Endothelial cell of umbilical vein (primary cell): ENCODE data around the gene STX11. TPM values are rescaled to one million over a fixed set of nuclear protein-coding genes. Genes with fewer than 3 reads are reported as not detected.

Source experiments
- BruUV-seq: library from RNA; stranded (reverse); fragments of 400-500 nt; replicated peaks from 2 replicates; lab custom pipeline; 2021; lab: Mats Ljungman, UMichigan
- CTCF ChIA-PET: fragments of 300-600, 350-600 bp; sonication (Branson Sonifier 250); formaldehyde crosslinking; loops from one replicate; lab custom pipeline; 2021; ENCODE audit warnings: antibody characterized with exemption, inconsistent platforms; lab: Charles Lee
- POLR2A ChIA-PET: fragments of 300-600, 350-600 bp; sonication (Branson Sonifier 250); formaldehyde crosslinking; loops from one replicate; lab custom pipeline; 2021; ENCODE audit warnings: antibody characterized with exemption, inconsistent platforms; lab: Charles Lee
- DNase-seq: peaks from one replicate; pipeline ENCODE4 v3.0.0-alpha.2; 2011; ENCODE audit warnings: low read depth, low spot score
- FAIRE-seq: peaks from 2 replicates; lab custom pipeline; 2011; peaks lifted over from hg19 to GRCh38; lab: Jason Lieb, UNC
- H2AFZ ChIP-seq: 2 replicates; pipeline ENCODE4 v1.6.0; 2012; ENCODE audit warnings: low read depth, low read length, control low read depth, inconsistent platforms
- H3K27ac ChIP-seq: 2 replicates; pipeline ENCODE4 v1.5.1; 2011; ENCODE audit warnings: low read depth, mild to moderate bottlenecking, control low read depth, low read length, moderate library complexity; ENCODE audit not compliant: insufficient read depth
- H3K27me3 ChIP-seq, 2 experiments: 2 replicates each; pipeline versions ENCODE4 v1.6.0 to v1.6.1; 2011; ENCODE audit warnings: low read length in 2 of 2, mixed read lengths in 1 of 2; ENCODE audit not compliant: control insufficient read depth in 2 of 2, insufficient read depth in 2 of 2
- H3K36me3 ChIP-seq, 2 experiments: 2 replicates in 1 of 2; 3 replicates in 1 of 2; pipeline ENCODE4 v1.5.1; 2011; ENCODE audit warnings: low read length in 2 of 2, mild to moderate bottlenecking in 1 of 2, moderate library complexity in 1 of 2; ENCODE audit not compliant: control insufficient read depth in 2 of 2, insufficient read depth in 2 of 2; ENCODE audit errors: extremely low read depth in 1 of 2
- H3K4me1 ChIP-seq: 3 replicates; pipeline ENCODE4 v1.5.1; 2011; ENCODE audit warnings: mild to moderate bottlenecking, low read length; ENCODE audit not compliant: control insufficient read depth, insufficient read depth; ENCODE audit errors: extremely low read depth
- H3K4me2 ChIP-seq: 2 replicates; pipeline ENCODE4 v1.6.1; 2011; ENCODE audit warnings: low read length, control low read depth, mixed read lengths; ENCODE audit not compliant: insufficient read depth
- H3K4me3 ChIP-seq, 3 experiments: fragments of 200-600 bp in 1 of 3; sonication (generic), shearing (Covaris generic) in 1 of 3; replicated peaks in 1 of 3; 2 replicates each; pipeline ENCODE4 v1.5.1; 2011 to 2016; ENCODE audit warnings: control low read depth in 3 of 3, low read length in 3 of 3, mild to moderate bottlenecking in 2 of 3, inconsistent platforms in 1 of 3, low read depth in 1 of 3, moderate library complexity in 1 of 3; ENCODE audit not compliant: insufficient read depth in 1 of 3
- H3K79me2 ChIP-seq: 2 replicates; pipeline ENCODE4 v1.6.0; 2012; ENCODE audit warnings: low read length, inconsistent platforms; ENCODE audit not compliant: control insufficient read depth, insufficient read depth
- H3K9ac ChIP-seq: replicated peaks from 2 replicates; pipeline ENCODE3; 2011; ENCODE audit warnings: low read length, control low read depth; ENCODE audit not compliant: insufficient read depth; ENCODE audit errors: extremely low read depth
- H3K9me1 ChIP-seq: replicated peaks from 3 replicates; pipeline ENCODE4 v1.6.0; 2011; ENCODE audit warnings: mild to moderate bottlenecking, low read length; ENCODE audit not compliant: control insufficient read depth, insufficient read depth; ENCODE audit errors: extremely low read depth
- H3K9me3 ChIP-seq: replicated peaks from 2 replicates; pipeline ENCODE4 v1.5.1; 2012; ENCODE audit warnings: low read length, inconsistent platforms; ENCODE audit not compliant: control insufficient read depth, insufficient read depth
- H4K20me1 ChIP-seq: replicated peaks from 2 replicates; pipeline ENCODE3; 2011; ENCODE audit warnings: mild to moderate bottlenecking, low read length; ENCODE audit not compliant: control insufficient read depth, insufficient read depth; ENCODE audit errors: extremely low read depth
- CTCF ChIP-seq, 2 donors: IDR thresholded peaks; 1 replicate in 1 of 2; 2 replicates in 1 of 2; pipeline ENCODE4 v1.5.1; 2011; ENCODE audit warnings: low read length in 2 of 2, mild to moderate bottlenecking in 2 of 2, moderate library complexity in 2 of 2, control low read depth in 1 of 2, inconsistent platforms in 1 of 2, low read depth in 1 of 2; ENCODE audit not compliant: insufficient read depth in 1 of 2; ENCODE audit errors: extremely low read depth in 1 of 2
- EZH2 ChIP-seq: IDR thresholded peaks from 2 replicates; pipeline ENCODE4 v1.6.1; 2012; ENCODE audit warnings: borderline replicate concordance, low read depth, mild to moderate bottlenecking, moderate library complexity, low read length, inconsistent platforms; ENCODE audit not compliant: severe bottlenecking
- FOS ChIP-seq: IDR thresholded peaks from 2 replicates; pipeline ENCODE4 v1.6.1; 2011; ENCODE audit warnings: mild to moderate bottlenecking, low read length, moderate library complexity, borderline replicate concordance; ENCODE audit not compliant: insufficient read depth
- GATA2 ChIP-seq: IDR thresholded peaks from 2 replicates; pipeline ENCODE4 v1.7.0; 2011; ENCODE audit warnings: low read depth, mild to moderate bottlenecking, moderate library complexity, mixed read lengths, low read length; ENCODE audit not compliant: insufficient read length, insufficient read depth
- JUN ChIP-seq: IDR thresholded peaks from 2 replicates; pipeline ENCODE4 v1.6.1; 2011; ENCODE audit warnings: borderline replicate concordance, low read depth; ENCODE audit not compliant: insufficient read length, insufficient read depth
- MAX ChIP-seq: IDR thresholded peaks from 2 replicates; pipeline ENCODE4 v1.6.1; 2011; ENCODE audit not compliant: insufficient read depth, insufficient read length
- MYC ChIP-seq: IDR thresholded peaks from one replicate; pipeline ENCODE4 v1.6.1; 2011; ENCODE audit warnings: mild to moderate bottlenecking, low read depth, low read length
- POLR2A ChIP-seq: IDR thresholded peaks from 2 replicates; pipeline ENCODE4 v1.6.1; 2012; ENCODE audit warnings: low read depth, mild to moderate bottlenecking, control low read depth, low read length
- POLR2AphosphoS5 ChIP-seq: IDR thresholded peaks from 2 replicates; pipeline ENCODE4 v1.6.1; 2012; ENCODE audit warnings: low read depth, mild to moderate bottlenecking, control low read depth, low read length, moderate library complexity; ENCODE audit not compliant: insufficient read depth
- dilution Hi-C: fragments of 300-500 bp; cut with MboI; formaldehyde crosslinking; loops from one replicate; pipeline ENCODE4 v1.15.0; 2019; ENCODE audit warnings: low sequenced_read_pairs; ENCODE audit not compliant: extremely low pct_ligation_motif_present
- intact Hi-C: fragments of 100-400 bp; cut with micrococcal nuclease; formaldehyde crosslinking; loops from one replicate; pipeline ENCODE4 v1.10.0; 2022
- polyA plus RNA-seq, 4 experiments: library from polyadenylated mRNA; depleted of rRNA in 3 of 4; stranded (reverse) in 3 of 4; unstranded in 1 of 4; fragments of >200 nt; gene quantifications; 2 replicates each; pipeline versions ENCODE4 v1.2.1 to v1.2.3, GENCODE V29; 2011 to 2012; ENCODE audit warnings: missing spikeins in 1 of 4
- total RNA-seq: library from RNA; stranded (reverse); gene quantifications from 2 replicates; pipeline ENCODE4 v1.2.3, GENCODE V29; 2021

Gene STX11
- total and polyA plus RNA-seq, 2 donors (not counting 3 experiments of a cell fraction or from before 2014, with no cell fraction given), result 4.7 to 8.9 TPM

DNA sequence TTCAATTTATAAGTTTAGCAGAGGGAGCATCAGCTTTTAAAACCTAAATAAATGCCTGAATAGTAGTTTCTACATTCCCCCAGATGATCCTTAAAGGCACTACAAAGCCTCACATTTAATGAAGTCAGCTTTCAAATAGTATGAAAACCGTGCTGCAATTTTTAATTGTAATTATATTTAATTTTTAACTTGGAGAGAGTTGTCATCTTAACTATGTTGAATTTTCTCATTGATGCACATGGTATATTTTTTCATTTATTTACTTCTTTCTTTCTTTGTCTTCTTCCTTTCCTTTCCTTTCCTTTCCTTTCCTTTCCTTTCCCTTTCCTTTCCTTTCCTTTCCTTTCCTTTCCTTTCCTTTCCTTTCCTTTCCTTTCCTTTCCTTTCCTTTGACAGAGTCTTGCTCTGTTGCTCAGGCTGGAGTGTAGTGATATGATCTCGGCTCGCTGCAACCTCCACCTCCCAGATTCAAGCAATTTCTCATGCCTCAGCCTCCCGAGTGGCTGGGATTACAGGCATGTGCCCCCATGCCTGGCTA lies 47.2 kb upstream of the STX11 start:
- Histone ChIP-seq H3K4me2 (no peak overlapping the region), H3K9me1 (no peaks in the 10 kb centered on the region), H2AFZ (no peak overlapping the region), H3K9ac (no peak overlapping the region), H3K27me3 (peaks cover 0 to 10% of the 10 kb centered on the region in 2 experiments), H4K20me1 (no peaks in the 10 kb centered on the region), H3K9me3 (no peaks in the 10 kb centered on the region), H3K27ac (no peak overlapping the region), H3K79me2 (no peaks in the 10 kb centered on the region), H3K4me3 (no peak overlapping the region), H3K36me3 (no peaks in the 10 kb centered on the region), H3K4me1 (no peaks in the 10 kb centered on the region)
- no peak for FAIRE-seq
- no peak for DNase-seq
- dilution Hi-C loops, result no loop called here
- TF ChIP-seq EZH2 (no peak), POLR2AphosphoS5 (no peak), CTCF (IDR thresholded peaks at IDR 0.05; ENCODE audit: extremely low read depth in 1 of 2, insufficient read depth in 1 of 2, low read depth in 1 of 2, low read length in 2 of 2) (no peak)
- CTCF ChIA-PET, result interaction anchor here (1.0 to 2.2 kb wide), 3 partner anchors 116 to 1628 kb away, joined by 4 to 11 read pairs (median 4); no protein-coding TSS in a partner anchor
- intact Hi-C loops, result no loop called here
- BruUV-seq, result no TSS peak
- POLR2A ChIA-PET, result no interaction called here

DNA sequence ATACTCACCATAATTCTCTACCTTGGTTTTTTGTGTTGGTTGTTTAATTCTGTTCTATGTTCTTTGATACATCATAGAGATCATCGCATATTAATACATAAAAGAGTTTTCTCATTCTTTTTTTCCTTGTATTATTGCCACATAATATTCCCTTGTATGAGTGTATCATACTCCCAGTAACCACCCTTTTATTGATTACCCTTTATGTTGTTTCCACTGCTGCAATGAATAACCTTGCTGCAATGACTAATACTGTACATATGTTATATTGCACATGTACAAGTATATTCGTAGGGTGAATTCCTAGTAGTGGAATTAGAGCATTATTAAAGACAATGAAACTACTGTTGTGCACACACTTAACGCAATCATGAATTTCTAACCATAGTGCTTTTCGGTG lies 45.8 kb upstream of the STX11 start:
- intact Hi-C loops, result no loop called here
- TF ChIP-seq JUN (no peak), MYC (no peak), GATA2 (no peak), CTCF (IDR thresholded peaks at IDR 0.05; ENCODE audit: extremely low read depth in 1 of 2, insufficient read depth in 1 of 2, low read depth in 1 of 2, low read length in 2 of 2) (no peak), MAX (no peak), EZH2 (no peak), POLR2A (no peak), POLR2AphosphoS5 (no peak), FOS (no peak)
- Histone ChIP-seq H3K9ac (no peak overlapping the region), H3K79me2 (no peaks in the 10 kb centered on the region), H3K4me3 (no peak overlapping the region), H3K4me1 (no peaks in the 10 kb centered on the region), H3K27me3 (peaks cover 0 to 6% of the 10 kb centered on the region in 2 experiments), H3K27ac (no peak overlapping the region), H3K4me2 (no peak overlapping the region), H3K36me3 (no peaks in the 10 kb centered on the region), H2AFZ (no peak overlapping the region), H4K20me1 (no peaks in the 10 kb centered on the region), H3K9me1 (no peaks in the 10 kb centered on the region), H3K9me3 (no peaks in the 10 kb centered on the region)
- BruUV-seq, result no TSS peak
- ChIA-PET CTCF (interaction anchor here (0.8 to 2.7 kb wide), 36 partner anchors 8 to 376 kb away, joined by 3 to 96 read pairs (median 6); partner anchors contain the start of gene SF3B5), POLR2A (interaction anchor here (1.0 kb wide), 1 partner anchor 112 kb away, joined by 3 read pairs; no protein-coding TSS in a partner anchor)
- DNase-seq (no peak), FAIRE-seq (no peak)
- dilution Hi-C loops, result no loop called here
